Measurements from ENCODE around the gene UQCRC2.

The UQCRC2 gene

GRCh38 chr16:22005746-22006145 lies 52.6 kb downstream of the UQCRC2 start (continued):
- no peak for TF ChIP-seq CTCF (tag by site-specific recombination; IDR thresholded peaks at IDR 0.05)
- TF ChIP-seq, protein P1, sequence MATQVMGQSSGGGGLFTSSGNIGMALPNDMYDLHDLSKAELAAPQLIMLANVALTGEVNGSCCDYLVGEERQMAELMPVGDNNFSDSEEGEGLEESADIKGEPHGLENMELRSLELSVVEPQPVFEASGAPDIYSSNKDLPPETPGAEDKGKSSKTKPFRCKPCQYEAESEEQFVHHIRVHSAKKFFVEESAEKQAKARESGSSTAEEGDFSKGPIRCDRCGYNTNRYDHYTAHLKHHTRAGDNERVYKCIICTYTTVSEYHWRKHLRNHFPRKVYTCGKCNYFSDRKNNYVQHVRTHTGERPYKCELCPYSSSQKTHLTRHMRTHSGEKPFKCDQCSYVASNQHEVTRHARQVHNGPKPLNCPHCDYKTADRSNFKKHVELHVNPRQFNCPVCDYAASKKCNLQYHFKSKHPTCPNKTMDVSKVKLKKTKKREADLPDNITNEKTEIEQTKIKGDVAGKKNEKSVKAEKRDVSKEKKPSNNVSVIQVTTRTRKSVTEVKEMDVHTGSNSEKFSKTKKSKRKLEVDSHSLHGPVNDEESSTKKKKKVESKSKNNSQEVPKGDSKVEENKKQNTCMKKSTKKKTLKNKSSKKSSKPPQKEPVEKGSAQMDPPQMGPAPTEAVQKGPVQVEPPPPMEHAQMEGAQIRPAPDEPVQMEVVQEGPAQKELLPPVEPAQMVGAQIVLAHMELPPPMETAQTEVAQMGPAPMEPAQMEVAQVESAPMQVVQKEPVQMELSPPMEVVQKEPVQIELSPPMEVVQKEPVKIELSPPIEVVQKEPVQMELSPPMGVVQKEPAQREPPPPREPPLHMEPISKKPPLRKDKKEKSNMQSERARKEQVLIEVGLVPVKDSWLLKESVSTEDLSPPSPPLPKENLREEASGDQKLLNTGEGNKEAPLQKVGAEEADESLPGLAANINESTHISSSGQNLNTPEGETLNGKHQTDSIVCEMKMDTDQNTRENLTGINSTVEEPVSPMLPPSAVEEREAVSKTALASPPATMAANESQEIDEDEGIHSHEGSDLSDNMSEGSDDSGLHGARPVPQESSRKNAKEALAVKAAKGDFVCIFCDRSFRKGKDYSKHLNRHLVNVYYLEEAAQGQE (tag by site-specific recombination; IDR thresholded peaks at IDR 0.05): no peak
- no peak for TF ChIP-seq ZBTB7A (tag by site-specific recombination; IDR thresholded peaks at IDR 0.05; ENCODE audit: low read depth)
- TF ChIP-seq PRDM1 (tag by site-specific recombination; IDR thresholded peaks at IDR 0.05): no peak
- no peak for TF ChIP-seq IKZF3 (tag by site-specific recombination; IDR thresholded peaks at IDR 0.05)
- peak; percentile 37; the same call in 1 of the 2 replicates for TF ChIP-seq OSR2 (tag by site-specific recombination; IDR thresholded peaks at IDR 0.05)
- no peak for TF ChIP-seq GLI4 (tag by site-specific recombination; IDR thresholded peaks at IDR 0.05)
- no peak for TF ChIP-seq ZFP69B (tag by site-specific recombination; IDR thresholded peaks at IDR 0.05)
- TF ChIP-seq ZNF2 (tag by site-specific recombination; IDR thresholded peaks at IDR 0.05): no peak
- peak; percentile 51; the same call in 1 of the 2 replicates for TF ChIP-seq ZNF121 (tag by site-specific recombination; IDR thresholded peaks at IDR 0.05)

DNA sequence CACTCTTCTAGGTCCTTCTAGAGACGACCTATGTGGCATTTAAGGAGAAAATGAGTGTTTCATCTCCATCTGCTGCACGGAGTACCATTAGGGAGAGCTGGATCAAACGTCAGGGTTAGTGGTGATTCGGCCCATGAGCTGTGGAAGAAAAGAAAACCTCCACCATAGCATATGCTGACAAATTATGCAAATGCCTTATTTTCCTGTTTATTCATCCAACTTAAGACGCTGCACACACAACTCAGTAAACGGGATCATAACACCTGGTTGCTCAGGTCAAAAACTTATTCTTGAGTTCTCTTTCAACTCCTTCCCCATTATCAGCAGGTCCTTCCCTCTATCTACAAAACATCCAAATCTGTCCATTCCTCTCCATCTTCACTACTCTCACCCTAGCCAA lies 53.5 kb downstream of the UQCRC2 start:
- no peak for TF ChIP-seq WT1 (tag by site-specific recombination; IDR thresholded peaks at IDR 0.05)
- TF ChIP-seq ZNF366 (tag by site-specific recombination; conservative IDR thresholded peaks at IDR 0.05): peak; percentile 60; the same call in 1 of the 2 replicates
- Histone ChIP-seq H3K27ac (ENCODE audit: extremely low read depth, low read depth, low read length) (no peak overlapping the region), H3K36me3 (ENCODE audit: control insufficient read depth in 2 of 2, insufficient read depth in 1 of 2, low read length in 2 of 2) (no peaks in the 10 kb centered on the region), H3K9me3 (ENCODE audit: control insufficient read depth, insufficient read depth, low read depth, low read length) (no peaks in the 10 kb centered on the region), H3K4me3 (ENCODE audit: low read depth, low read length) (no peak overlapping the region), H3K4me1 (ENCODE audit: control insufficient read depth, insufficient read depth, low read length) (peaks cover 4% of the 10 kb centered on the region)
- ChIA-PET POLR2A (interaction anchor here (0.7 kb wide), 1 partner anchor 16 kb away, joined by 3 read pairs; no protein-coding TSS in a partner anchor), CTCF (interaction anchor here (0.6 to 20.3 kb wide), 3 partner anchors 50 to 182 kb away, joined by 3 to 302 read pairs (median 66); no protein-coding TSS in a partner anchor)

GRCh38 chr16:22007159-22007508 lies 54.0 kb downstream of the UQCRC2 start:
- H3K9me3 ChIP-seq (ENCODE audit: control insufficient read depth, insufficient read depth, low read depth, low read length): no peaks in the 10 kb centered on the region
- H3K4me3 ChIP-seq (ENCODE audit: low read depth, low read length): peak overlapping the region; percentile 97
- peak overlapping the region; percentile 86 for H3K27ac ChIP-seq (ENCODE audit: extremely low read depth, low read depth, low read length)
- ChIA-PET CTCF (interaction anchor here (0.6 to 20.3 kb wide), 4 partner anchors 8 to 182 kb away, joined by 3 to 302 read pairs (median 35); no protein-coding TSS in a partner anchor), POLR2A (interaction anchor here (0.7 to 1.4 kb wide), 8 partner anchors 9 to 70 kb away, joined by 3 to 8 read pairs (median 4); partner anchors contain the start of gene UQCRC2)
- no peaks in the 10 kb centered on the region for H3K36me3 ChIP-seq (ENCODE audit: control insufficient read depth in 2 of 2, insufficient read depth in 1 of 2, low read length in 2 of 2)
- H3K4me1 ChIP-seq (ENCODE audit: control insufficient read depth, insufficient read depth, low read length): peaks cover 5% of the 10 kb centered on the region
- TF ChIP-seq ZNF510 (tag by site-specific recombination; IDR thresholded peaks at IDR 0.05; ENCODE audit: insufficient replicate concordance) (no peak), ZNF335 (tag by site-specific recombination; conservative IDR thresholded peaks at IDR 0.05) (peak; percentile 76), ZNF48 (tag by site-specific recombination; IDR thresholded peaks at IDR 0.05) (no peak), ZNF114 (tag by site-specific recombination; IDR thresholded peaks at IDR 0.05) (no peak), ZNF394 (tag by site-specific recombination; IDR thresholded peaks at IDR 0.05; ENCODE audit: borderline replicate concordance) (no peak), ZBTB26 (tag by site-specific recombination; optimal IDR thresholded peaks at IDR 0.05) (no peak), ZNF2 (tag by site-specific recombination; IDR thresholded peaks at IDR 0.05) (no peak), ZNF449 (tag by site-specific recombination; IDR thresholded peaks at IDR 0.05) (no peak), ZBTB17 (tag by site-specific recombination; IDR thresholded peaks at IDR 0.05) (peak; percentile 89), ZNF76 (tag by site-specific recombination; IDR thresholded peaks at IDR 0.05; ENCODE audit: borderline replicate concordance, low read depth) (no peak), ZSCAN30 (tag by site-specific recombination; IDR thresholded peaks at IDR 0.05) (no peak), ZFP69B (tag by site-specific recombination; IDR thresholded peaks at IDR 0.05) (no peak), ZNF658 (tag by site-specific recombination; IDR thresholded peaks at IDR 0.05) (no peak), ZNF121 (tag by site-specific recombination; IDR thresholded peaks at IDR 0.05) (no peak)
- TF ChIP-seq, protein P2, sequence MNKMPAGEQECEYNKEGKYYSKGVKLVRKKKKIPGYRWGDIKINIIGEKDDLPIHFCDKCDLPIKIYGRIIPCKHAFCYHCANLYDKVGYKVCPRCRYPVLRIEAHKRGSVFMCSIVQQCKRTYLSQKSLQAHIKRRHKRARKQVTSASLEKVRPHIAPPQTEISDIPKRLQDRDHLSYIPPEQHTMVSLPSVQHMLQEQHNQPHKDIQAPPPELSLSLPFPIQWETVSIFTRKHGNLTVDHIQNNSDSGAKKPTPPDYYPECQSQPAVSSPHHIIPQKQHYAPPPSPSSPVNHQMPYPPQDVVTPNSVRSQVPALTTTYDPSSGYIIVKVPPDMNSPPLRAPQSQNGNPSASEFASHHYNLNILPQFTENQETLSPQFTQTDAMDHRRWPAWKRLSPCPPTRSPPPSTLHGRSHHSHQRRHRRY (tag by site-specific recombination; IDR thresholded peaks at IDR 0.05): no peak
